SIG-M5 treated with dmso at 0.1 percent for 504 hours (cell line): ENCODE measurements around the gene CDKL1.
"Not testable (repeated sequence)": the region's sequence is repeated elsewhere in the genome, so short reads cannot be mapped to it uniquely, and the experiment has no call there.

Experiments
- DNase-seq: peaks from one replicate; lab custom pipeline; 2025; ENCODE audit not compliant: unreplicated experiment; lab: John Stamatoyannopoulos, UW

CDKL1 gene

GRCh38 chr14:50388256-50388931 is 8.3 kb downstream of the CDKL1 start:
- no peak for DNase-seq

DNA sequence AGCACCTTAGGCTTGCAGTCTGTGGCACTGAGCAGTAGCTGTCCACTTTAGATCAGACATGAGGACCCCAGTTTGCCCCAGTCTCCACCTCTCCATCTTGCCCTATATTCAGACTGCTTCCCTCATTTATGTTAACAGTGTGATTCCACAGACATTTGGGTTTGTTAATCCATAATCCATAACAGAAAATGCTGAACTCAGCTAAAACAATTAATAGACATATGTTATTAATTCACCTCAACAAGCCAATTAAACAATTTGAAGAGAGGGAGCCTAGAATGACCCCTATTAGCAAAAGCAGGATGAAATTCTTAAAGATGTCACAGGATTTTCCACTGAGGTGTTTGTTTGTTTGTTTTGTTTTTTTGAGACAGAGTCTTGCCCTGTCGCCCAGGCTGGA is 9.1 kb downstream of the CDKL1 start:
- DNase-seq, result no peak

GRCh38 chr14:50383618-50384225 is 13.0 kb downstream of the CDKL1 start:
- DNase-seq, result no peak

DNA sequence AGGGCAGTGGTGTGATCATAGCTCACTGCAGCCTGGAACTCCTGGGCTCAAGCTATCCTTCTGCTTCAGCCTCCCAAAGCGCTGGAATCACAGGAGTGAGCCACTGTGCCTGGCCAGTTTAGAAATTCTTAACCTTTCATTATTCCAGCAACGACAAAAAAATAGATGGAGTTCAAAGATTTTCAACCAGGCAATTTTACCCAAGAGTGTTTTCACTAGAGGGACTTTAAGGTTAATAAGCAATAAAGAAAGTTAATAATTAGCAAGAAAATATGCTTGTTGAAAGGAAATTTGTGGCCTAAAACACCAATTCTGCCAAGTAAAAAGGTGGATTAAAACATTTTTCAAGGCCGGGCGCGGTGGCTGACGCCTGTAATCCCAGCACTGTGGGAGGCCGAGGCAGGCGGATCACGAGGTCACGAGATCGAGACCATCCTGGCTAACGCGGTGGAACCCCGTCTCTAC is 14.8 kb downstream of the CDKL1 start:
- DNase-seq, result no peak

DNA sequence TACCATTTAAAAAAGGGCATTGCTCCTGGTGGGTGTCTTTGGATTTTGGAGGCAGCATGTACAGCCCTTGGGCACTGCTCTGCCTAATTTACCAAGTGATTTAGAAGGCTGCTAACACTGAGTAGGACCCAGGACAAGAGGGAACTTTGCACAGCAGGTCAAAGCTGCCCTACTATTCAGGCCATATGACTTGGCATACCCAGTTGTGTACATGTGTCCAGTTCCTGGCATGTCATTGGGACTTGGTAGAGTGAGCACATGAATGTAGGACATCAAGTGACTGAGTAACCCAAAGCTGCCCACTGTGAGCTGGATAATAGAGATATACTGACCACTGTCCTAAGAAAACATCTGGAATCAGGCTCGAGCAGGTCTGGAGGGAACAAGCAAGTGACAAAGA is 15.7 kb downstream of the CDKL1 start:
- DNase-seq, result no peak

DNA sequence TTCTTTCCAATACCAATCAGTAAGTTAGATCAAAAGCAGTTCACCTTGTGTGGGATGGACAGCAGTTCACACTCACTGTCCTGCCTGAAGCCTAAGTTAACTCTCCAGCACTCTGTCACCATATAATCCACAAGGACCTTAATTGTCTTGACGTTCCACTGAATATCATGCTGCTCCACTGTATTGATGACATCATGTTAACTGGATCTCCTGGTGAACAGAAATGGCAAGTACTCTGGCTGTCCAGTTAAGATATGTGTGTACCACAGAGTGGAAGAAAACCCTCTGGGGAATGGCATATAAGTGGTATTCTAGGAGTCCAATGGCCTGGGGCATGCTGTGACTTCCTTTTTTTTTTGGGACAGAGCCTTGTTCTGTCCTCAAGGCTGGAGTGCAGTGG is 16.2 kb downstream of the CDKL1 start:
- DNase-seq, result no peak

DNA sequence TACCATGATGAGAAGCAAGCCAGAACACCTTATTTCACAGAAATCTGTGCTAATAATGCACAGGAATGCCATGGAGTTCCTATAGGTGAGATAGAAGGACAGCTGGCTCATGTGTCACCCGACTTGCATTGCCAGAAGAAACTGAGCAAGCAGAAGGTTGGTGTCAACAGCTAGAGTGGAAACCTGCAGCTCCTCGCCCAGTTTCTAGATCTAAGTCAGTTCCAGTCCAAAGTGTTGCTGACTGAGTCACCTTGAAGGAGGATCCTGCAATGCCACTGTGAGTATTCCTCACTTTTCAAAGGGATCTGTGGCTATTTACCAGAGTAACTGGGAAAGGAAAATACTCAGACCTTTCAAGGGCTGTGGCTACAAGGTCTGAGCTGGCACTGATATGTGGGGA is 17.1 kb downstream of the CDKL1 start:
- DNase-seq, result no peak

DNA sequence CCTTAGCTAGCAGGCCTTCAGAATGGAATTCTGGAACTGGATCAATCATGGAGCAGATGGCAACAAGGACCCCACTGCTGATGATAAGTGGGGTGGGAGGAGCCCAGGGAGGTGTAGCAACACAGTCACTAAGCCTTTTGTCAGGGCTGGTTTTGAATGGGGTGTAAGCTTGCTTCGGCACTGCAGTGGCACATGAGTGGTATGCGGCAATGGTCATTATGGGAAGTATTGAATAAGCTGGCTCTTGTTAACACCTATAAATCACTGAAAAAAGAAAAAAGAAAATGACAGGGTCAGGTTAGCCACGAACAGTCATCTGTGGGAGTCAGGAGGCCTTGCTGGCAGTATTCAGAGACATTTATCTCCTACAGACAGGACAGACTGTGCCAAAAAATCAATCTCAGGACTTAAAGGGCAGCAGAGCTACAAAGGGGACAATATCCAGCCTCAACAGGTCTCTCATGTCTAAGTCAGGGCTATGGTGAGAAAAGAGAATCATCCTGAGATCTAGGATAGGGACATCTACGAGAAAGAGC is 19.1 kb downstream of the CDKL1 start:
- DNase-seq, result no peak

DNA sequence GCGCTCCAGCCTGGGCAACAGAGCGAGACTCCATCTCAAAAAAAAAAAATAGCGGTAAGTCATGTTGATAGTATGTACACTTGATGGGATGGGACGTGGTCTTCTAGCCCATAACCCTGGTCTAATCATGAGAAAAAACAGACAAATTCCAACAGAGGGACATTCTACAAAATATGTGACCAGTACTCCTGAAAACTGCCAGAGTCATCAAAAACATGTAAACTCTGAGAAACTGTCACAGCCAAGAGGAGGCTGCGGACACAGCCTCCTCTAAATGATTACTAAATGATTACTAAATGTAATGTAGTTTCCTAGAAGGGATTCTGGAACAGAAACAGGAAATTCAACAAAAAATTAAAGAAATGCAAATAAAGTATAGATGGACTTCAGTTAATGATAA is 20.9 kb downstream of the CDKL1 start:
- no peak for DNase-seq

DNA sequence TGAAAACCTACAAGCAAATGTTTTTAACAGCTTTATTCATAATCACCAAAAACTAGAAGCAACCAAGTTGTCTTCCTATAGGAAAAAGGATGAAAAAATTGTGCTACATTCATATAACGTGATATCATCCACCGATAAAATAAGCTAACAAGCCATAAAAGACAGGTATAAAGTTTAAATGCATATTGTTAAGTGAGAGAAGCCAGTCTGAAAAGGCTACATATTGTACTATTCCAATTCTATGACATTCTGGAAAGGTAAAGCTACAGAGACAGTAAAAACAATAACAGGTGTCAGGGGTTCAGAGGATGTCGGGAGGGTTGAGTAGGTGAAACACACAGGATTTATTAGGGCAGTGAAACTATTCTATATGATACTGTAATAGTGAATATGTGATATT is 22.7 kb downstream of the CDKL1 start:
- DNase-seq, result no peak

GRCh38 chr14:50371546-50371945 is 25.1 kb downstream of the CDKL1 start:
- no peak for DNase-seq

GRCh38 chr14:50366589-50366988 is 30.1 kb downstream of the CDKL1 start:
- DNase-seq, result no peak

- no peak for DNase-seq
Observed at GRCh38 chr14:50366115-50366514, 30.6 kb downstream of the CDKL1 start.

GRCh38 chr14:50365572-50365971 is 31.1 kb downstream of the CDKL1 start:
- DNase-seq, result not testable (repeated sequence)

DNA sequence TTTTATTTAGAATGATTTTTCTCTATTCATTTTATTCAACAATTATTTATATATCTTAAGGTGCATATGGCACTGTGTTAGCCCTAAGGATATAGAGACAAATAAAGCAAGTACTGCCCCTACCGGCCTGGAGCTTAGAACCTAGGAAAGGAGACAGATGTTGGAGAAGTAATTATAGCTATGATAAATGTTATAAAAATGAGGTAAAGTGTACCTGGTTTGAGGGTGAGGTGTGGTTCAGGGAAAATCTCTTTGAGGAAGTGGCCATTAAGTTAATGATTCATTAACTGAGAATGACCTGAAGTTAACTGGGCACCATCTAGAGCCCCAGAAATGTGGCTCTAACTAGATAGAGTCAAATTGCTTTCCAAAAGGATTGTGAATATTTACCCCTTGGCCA is 31.9 kb downstream of the CDKL1 start:
- no peak for DNase-seq

GRCh38 chr14:50363714-50364111 is 33.0 kb downstream of the CDKL1 start:
- DNase-seq, result peak; percentile 86

- peak; percentile 16 for DNase-seq
Observed at GRCh38 chr14:50362764-50363713, 33.6 kb downstream of the CDKL1 start.

- DNase-seq, result not testable (repeated sequence)
Observed at GRCh38 chr14:50361473-50362403, 34.9 kb downstream of the CDKL1 start.

- no peak for DNase-seq
Observed at GRCh38 chr14:50360851-50361250, 35.8 kb downstream of the CDKL1 start.

DNA sequence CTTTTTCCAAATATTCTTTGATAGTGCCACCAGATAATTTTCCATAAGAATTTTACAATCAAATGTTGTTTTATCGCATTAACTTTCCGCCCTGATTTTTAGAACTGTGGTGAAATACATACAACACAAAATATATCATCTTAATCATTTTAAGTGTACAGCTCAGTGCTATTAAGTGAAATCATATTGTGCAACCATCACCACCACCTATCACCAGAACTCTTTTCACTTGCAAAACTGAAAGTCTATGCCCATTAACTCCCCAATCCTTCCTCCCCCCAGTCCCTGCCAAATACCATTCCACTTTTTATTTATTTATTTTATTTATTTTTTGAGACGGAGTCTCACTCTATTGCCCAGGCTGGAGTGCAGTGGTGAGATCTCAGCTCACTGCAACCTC is 36.6 kb downstream of the CDKL1 start:
- no peak for DNase-seq
